Posterior vena cava (tissue), 2 donors: Measurements from ENCODE around the gene LMCD1. TPM values are rescaled to one million over a fixed set of nuclear protein-coding genes. Genes with fewer than 3 reads are reported as not detected.

Experiments
- DNase-seq: peaks from one replicate; pipeline ENCODE4 v3.0.0-alpha.2; 2020; ENCODE audit warnings: low spot score
- intact Hi-C, 2 donors: fragments of 100-400 bp; cut with DNase I; formaldehyde crosslinking; loops; one replicate each; pipeline versions ENCODE4 v1.14.1 to v1.14.2; 2022 to 2023
- long read RNA-seq, 2 donors: library from polyadenylated mRNA; unstranded; transcript quantifications; one replicate each; pipeline ENCODE4 v2.0.0, GENCODE V29; 2020 to 2021
- total RNA-seq, 2 donors: library from RNA; stranded (reverse); fragmentation: NEBNext Ultra II Directional; extraction: Animal tissue kit (Norgen Biotek cat#: 25700); gene quantifications; one replicate each; pipeline ENCODE4 v1.2.1, GENCODE V29; 2021
- donor health status: DM: yes; HTN: yes; CAD: no.
- donor health status: DM: yes; HTN: yes; CAD: no.

The LMCD1 gene, protein sequence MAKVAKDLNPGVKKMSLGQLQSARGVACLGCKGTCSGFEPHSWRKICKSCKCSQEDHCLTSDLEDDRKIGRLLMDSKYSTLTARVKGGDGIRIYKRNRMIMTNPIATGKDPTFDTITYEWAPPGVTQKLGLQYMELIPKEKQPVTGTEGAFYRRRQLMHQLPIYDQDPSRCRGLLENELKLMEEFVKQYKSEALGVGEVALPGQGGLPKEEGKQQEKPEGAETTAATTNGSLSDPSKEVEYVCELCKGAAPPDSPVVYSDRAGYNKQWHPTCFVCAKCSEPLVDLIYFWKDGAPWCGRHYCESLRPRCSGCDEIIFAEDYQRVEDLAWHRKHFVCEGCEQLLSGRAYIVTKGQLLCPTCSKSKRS
- 100 to 1,000 TPM; 221 to 834 TPM for total RNA-seq
- long read RNA-seq, donor 1, full-length matches to known transcripts: 68 of 94 reads
- long read RNA-seq, donor 1, partial matches to known transcripts: 9 of 94 reads
- long read RNA-seq, donor 1, other reads (novel, unspliced or antisense): 17 of 94 reads
- long read RNA-seq, donor 2, full-length matches to known transcripts: 3,595 of 4,004 reads
- long read RNA-seq, donor 2, partial matches to known transcripts: 186 of 4,004 reads
- long read RNA-seq, donor 2, other reads (novel, unspliced or antisense): 223 of 4,004 reads

GRCh38 chr3:8501371-8502131 is at the start of gene LMCD1:
Gene LMCD1, plus strand, starts transcription at chr3:8501823. Its CDS starts 116 bp downstream, at chr3:8501939.
- peak; percentile 98 for DNase-seq
- intact Hi-C loops: no loop called here

DNA sequence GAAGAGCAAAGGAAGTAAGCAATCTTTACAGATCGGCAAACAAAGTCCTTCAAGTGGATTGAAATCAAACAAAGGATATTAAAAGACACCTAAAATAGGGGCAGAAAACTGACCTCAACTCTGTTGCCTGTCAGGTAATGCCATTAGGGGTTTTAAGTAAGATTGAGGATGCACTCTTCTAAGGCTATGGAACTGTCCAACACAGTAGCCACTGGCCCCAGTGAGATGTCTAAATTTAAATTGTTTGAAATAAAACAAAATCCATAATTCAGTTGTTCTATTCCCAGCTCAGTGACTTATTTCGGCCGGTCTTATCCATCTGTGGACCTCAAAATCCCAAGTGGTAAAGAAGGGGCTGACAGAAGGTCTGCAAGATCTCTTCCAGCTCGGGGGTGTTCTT is 49.5 kb upstream of the LMCD1 start:
- intact Hi-C loops: no loop called here
- no peak for DNase-seq

DNA sequence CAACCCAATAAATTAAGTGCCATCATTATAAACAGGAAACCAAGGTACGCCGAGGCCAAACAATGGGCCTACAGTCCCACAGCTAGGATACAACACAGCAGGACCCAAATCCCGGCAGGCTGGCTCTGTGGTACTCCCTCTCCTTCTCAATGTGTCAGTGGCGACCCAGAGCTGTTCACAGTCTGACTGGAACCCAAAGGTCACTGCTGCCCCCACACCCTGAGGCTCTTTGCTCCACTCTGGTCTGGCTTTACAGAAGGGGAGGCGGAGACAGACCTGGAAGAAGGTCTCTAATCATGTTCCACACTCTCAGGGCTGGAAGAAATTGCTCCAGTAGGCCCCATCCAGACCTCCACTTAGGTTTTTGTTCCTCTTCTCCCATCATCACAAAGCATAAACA is 48.5 kb upstream of the LMCD1 start:
- no peak for DNase-seq
- intact Hi-C loops: no loop called here

- DNase-seq: no peak
- intact Hi-C loops: loop anchor here in 1 of 2 donors (5.0 kb wide), 1 partner anchor 42 kb away; no protein-coding TSS in a partner anchor
These were observed 45.9 kb upstream of the LMCD1 start for GRCh38 chr3:8455526-8456411.

DNA sequence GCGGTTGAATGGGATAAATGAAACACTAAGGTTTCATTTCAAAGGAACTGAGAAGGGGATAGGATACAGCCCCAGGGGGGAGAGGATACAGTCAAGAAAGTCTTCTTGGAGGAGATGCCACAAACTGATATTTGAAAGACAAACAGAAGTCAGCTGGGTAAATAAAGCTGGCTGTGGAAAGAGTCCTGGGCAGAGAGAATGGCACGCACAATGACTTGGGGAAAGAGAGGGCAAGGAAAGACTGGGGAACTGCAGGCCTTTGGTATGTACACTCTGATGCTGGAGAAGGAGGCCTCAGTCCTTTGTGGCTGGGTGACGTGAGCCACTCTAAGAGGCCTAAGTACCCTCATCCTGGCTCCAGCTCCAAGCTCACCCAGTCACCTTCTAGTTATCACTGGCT is 45.2 kb upstream of the LMCD1 start:
- intact Hi-C loops: loop anchor here in 1 of 2 donors (5.0 kb wide), 1 partner anchor 41 kb away; no protein-coding TSS in a partner anchor
- DNase-seq: no peak

DNA sequence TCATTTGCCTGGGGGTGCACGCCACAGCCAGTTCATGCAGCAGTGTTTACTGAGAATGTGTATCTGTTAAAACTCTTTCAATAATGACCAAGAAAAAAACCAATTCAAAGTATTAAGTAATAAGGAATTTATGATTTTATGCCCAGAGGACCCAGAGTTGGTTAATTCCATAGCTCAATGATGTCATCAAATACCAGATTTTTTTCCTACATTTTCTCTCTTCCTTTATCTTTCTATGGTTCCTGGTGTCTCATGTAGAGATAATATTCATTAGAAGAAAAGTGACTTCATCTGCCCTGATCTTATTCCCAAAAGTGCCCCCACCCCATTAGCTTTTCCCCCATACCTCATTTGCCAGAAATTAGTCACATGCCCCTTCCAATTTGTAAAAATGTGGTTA is 44.6 kb upstream of the LMCD1 start:
- intact Hi-C loops: loop anchor here in 1 of 2 donors (5.0 kb wide), 1 partner anchor 40 kb away; no protein-coding TSS in a partner anchor
- no peak for DNase-seq

DNA sequence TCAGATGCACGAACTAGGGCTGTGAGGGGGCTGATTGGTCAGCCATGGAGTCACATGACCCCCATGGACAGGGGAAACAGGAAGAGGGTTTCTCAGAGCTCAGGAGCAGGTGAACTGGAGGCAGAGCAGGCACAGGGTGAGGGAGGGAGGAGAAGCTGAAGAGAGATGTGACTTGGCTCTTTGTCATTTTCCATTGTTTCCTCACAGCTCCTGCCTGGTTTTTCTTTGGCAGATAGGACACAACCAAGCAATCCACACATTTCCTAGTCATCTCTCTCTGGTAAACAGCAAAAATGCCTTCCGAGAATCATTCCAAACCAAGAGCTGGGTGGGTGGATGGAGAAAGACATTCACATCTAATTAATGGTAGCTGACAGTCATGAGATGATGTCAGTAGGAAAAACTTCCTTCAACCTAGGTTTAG is 43.4 kb upstream of the LMCD1 start:
- intact Hi-C loops: loop anchor here in 1 of 2 donors (5.0 kb wide), 1 partner anchor 39 kb away; no protein-coding TSS in a partner anchor
- DNase-seq: no peak

DNA sequence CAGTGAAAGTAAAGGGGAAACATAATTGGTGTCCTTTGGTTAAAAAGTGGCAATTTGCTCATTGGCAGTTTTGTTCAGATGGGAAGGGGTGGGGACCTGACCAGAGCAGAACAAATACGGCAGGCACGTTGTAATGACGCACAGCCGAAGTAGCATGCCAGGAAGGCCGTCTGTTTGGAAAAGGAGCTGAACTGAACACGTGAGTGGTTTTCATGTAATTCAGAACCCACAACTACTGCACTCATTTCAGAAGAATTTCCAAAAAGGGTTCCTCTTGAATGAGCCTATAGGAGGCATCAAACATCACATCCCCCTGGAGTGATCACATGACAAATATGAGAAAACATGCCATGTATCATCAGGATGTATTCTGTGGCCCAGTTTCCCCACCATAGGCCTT is 42.9 kb upstream of the LMCD1 start:
- intact Hi-C loops: loop anchor here in 1 of 2 donors (5.0 kb wide), 1 partner anchor 39 kb away; no protein-coding TSS in a partner anchor
- peak; percentile 90 for DNase-seq

DNA sequence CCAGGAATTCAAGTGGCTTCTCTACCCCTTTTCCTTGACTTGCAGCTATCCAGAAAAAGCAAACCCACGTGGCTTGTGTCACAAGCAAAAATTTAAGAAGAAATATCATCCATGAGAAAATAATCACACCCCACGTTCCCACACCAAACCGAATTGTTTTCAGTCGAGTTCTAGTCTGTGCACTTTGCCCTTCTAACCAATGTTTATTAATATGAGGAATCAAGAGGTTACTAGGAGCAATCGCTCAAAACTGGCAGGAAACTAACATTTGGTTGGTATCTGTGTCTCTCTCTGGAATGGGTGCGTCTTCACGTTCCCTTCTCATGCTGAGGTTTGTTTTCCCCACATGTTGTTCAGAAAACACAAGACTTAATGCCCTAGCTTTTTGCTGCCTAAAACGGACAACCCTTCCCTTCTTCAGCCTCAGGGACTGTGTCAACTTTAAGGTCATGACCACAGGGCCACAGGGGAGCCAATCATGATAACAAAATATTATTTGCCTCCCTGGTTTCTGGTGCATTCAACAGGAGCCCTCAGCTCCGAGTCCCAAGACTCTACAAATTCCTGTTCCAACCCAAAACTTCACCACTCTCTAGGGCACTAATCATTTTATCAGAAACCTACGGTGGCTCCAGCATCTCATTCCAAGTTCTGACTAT is 41.4 kb upstream of the LMCD1 start:
- intact Hi-C loops: loop anchor here in 1 of 2 donors (5.0 kb wide), 1 partner anchor 1453 kb away; no protein-coding TSS in a partner anchor
- no peak for DNase-seq

GRCh38 chr3:8460815-8461456 is 40.7 kb upstream of the LMCD1 start:
- DNase-seq: no peak
- intact Hi-C loops: loop anchor here in 1 of 2 donors (5.0 kb wide), 1 partner anchor 1454 kb away; no protein-coding TSS in a partner anchor

- intact Hi-C loops: loop anchor here in 1 of 2 donors (5.0 kb wide), 1 partner anchor 1457 kb away; no protein-coding TSS in a partner anchor
- DNase-seq: no peak
These were observed 37.0 kb upstream of the LMCD1 start for GRCh38 chr3:8464668-8465067.

- no peak for DNase-seq
- intact Hi-C loops: no loop called here
These were observed 35.1 kb upstream of the LMCD1 start for GRCh38 chr3:8466526-8466925.

- intact Hi-C loops: no loop called here
These were observed 30.8 kb upstream of the LMCD1 start for GRCh38 chr3:8470801-8471200.

GRCh38 chr3:8472549-8472948 is 29.1 kb upstream of the LMCD1 start:
- DNase-seq: no peak
- intact Hi-C loops: no loop called here

More at GRCh38 chr3:8470801-8471200, 30.8 kb upstream of the LMCD1 start:
- DNase-seq: no peak

DNA sequence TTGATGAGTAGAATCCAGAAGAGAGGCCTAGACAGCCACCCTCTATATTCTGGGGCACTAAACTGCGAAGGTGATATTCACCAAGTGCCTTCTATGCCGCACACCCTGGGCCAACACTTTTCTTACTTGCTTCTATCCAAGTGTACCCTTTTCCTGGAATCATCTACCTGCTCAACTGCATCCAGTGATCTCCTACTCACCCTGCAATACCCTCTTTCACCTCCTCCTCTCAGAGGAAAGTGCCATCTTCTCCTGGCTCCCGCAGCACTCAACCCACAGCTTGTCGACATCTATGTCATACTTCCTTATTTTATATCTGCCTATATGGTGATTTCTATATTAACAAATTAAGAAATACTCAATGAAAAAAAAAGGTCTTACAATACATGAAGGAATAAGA is 28.6 kb upstream of the LMCD1 start:
- intact Hi-C loops: no loop called here
- DNase-seq: no peak

- intact Hi-C loops: no loop called here
- DNase-seq: no peak
These were observed 27.6 kb upstream of the LMCD1 start for GRCh38 chr3:8473990-8474389.

GRCh38 chr3:8474991-8475390 is 26.6 kb upstream of the LMCD1 start:
- intact Hi-C loops: no loop called here
- DNase-seq: no peak
